HepG2 (cell line): Measurements from ENCODE around the gene XXYLT1. TPM values are rescaled to one million over a fixed set of nuclear protein-coding genes. Genes with fewer than 3 reads are reported as not detected.

Experiments used
- BCL3 ChIP-seq: sonication (generic); formaldehyde crosslinking; IDR thresholded peaks from 2 replicates; pipeline ENCODE4 v1.5.1; 2020; ENCODE audit warnings: mild to moderate bottlenecking, missing genetic modification reagents, moderate library complexity
- FOSL2 ChIP-seq: sonication (generic); formaldehyde crosslinking; IDR thresholded peaks from 2 replicates; pipeline ENCODE4 v1.4.0; 2020; ENCODE audit warnings: missing genetic modification reagents
- HMG20B ChIP-seq: conservative IDR thresholded peaks from 2 replicates; pipeline ENCODE4 v1.6.1; 2016; ENCODE audit warnings: missing genetic modification reagents, missing compliant biosample characterization
- IKZF1 ChIP-seq: fragments of 450-650 bp; IDR thresholded peaks from 2 replicates; pipeline ENCODE4 v1.7.1; 2016
- MLLT10 ChIP-seq: sonication (generic); formaldehyde crosslinking; IDR thresholded peaks from 2 replicates; pipeline ENCODE4 v1.4.0; 2020; ENCODE audit warnings: missing genetic modification reagents
- ZBTB49 ChIP-seq: sonication (generic); formaldehyde crosslinking; IDR thresholded peaks from 2 replicates; pipeline ENCODE4 v1.4.0; 2020; ENCODE audit warnings: missing genetic modification reagents, borderline replicate concordance
- ZNF160 ChIP-seq: sonication (generic); formaldehyde crosslinking; IDR thresholded peaks from 2 replicates; pipeline ENCODE4 v1.8.0; 2022; ENCODE audit warnings: mild to moderate bottlenecking, inconsistent platforms, missing genetic modification reagents
- polyA plus RNA-seq, 8 experiments: library from polyadenylated mRNA; depleted of rRNA in 3 of 8; stranded (reverse) in 7 of 8; unstranded in 1 of 8; fragments of >200 nt; fragmentation: Illumina TruSeq in 4 of 8; extraction: Trizol in 4 of 8; gene quantifications; 2 replicates each; pipeline versions ENCODE4 v1.2.1 to v1.2.3, GENCODE V29; 2011 to 2016; ENCODE audit warnings: low read depth in 4 of 8, missing spikeins in 1 of 8, mixed read lengths in 1 of 8; ENCODE audit not compliant: insufficient read depth in 1 of 8
- total RNA-seq, 5 experiments: library from RNA; depleted of rRNA; stranded (reverse); fragments of >200 nt; fragmentation: Illumina TruSeq; extraction: Trizol; gene quantifications; 2 replicates each; pipeline ENCODE4 v1.2.3, GENCODE V29; 2016; ENCODE audit warnings: low read depth in 1 of 5
- TF ChIP-seq, protein P1 (sequence below): sonication (generic); formaldehyde crosslinking; IDR thresholded peaks from 2 replicates; pipeline ENCODE4 v1.5.0; 2020; ENCODE audit warnings: missing genetic modification reagents, mild to moderate bottlenecking, borderline replicate concordance
- TF ChIP-seq, protein P2 (sequence below): sonication (generic); formaldehyde crosslinking; IDR thresholded peaks from 2 replicates; pipeline ENCODE4 v1.4.0; 2020; ENCODE audit warnings: mild to moderate bottlenecking, missing genetic modification reagents, borderline replicate concordance

Gene XXYLT1
- total and polyA plus RNA-seq, 2 of the 13 experiments (the other 11 are each of a cell fraction or from before 2014, with no cell fraction given), result 17.7 to 19.0 TPM

GRCh38 chr3:195025884-195026200 is 245.1 kb downstream of the XXYLT1 start (continued):
- TF ChIP-seq, protein P1, sequence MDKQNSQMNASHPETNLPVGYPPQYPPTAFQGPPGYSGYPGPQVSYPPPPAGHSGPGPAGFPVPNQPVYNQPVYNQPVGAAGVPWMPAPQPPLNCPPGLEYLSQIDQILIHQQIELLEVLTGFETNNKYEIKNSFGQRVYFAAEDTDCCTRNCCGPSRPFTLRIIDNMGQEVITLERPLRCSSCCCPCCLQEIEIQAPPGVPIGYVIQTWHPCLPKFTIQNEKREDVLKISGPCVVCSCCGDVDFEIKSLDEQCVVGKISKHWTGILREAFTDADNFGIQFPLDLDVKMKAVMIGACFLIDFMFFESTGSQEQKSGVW (CRISPR knock-in tag), result no peak
- TF ChIP-seq HMG20B (CRISPR knock-in tag), result no peak
- TF ChIP-seq MLLT10, result no peak
- TF ChIP-seq, protein P2, sequence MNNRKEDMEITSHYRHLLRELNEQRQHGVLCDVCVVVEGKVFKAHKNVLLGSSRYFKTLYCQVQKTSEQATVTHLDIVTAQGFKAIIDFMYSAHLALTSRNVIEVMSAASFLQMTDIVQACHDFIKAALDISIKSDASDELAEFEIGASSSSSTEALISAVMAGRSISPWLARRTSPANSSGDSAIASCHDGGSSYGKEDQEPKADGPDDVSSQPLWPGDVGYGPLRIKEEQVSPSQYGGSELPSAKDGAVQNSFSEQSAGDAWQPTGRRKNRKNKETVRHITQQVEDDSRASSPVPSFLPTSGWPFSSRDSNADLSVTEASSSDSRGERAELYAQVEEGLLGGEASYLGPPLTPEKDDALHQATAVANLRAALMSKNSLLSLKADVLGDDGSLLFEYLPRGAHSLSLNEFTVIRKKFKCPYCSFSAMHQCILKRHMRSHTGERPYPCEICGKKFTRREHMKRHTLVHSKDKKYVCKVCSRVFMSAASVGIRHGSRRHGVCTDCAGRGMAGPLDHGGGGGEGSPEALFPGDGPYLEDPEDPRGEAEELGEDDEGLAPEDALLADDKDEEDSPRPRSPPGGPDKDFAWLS (CRISPR knock-in tag), result no peak
- TF ChIP-seq ZNF160 (CRISPR knock-in tag), result no peak
- no peak for TF ChIP-seq BCL3 (CRISPR knock-in tag)
- TF ChIP-seq FOSL2 (CRISPR knock-in tag), result no peak
- TF ChIP-seq ZBTB49 (CRISPR knock-in tag), result no peak
- no peak for TF ChIP-seq IKZF1
